ENCODE data around the gene UMODL1. TPM values are rescaled to one million over a fixed set of nuclear protein-coding genes. Genes with fewer than 3 reads are reported as not detected.

UMODL1 gene
- total and polyA plus RNA-seq, 2 of the 13 experiments (the other 11 are each of a cell fraction or from before 2014, with no cell fraction given), result not detected

GRCh38 chr21:42086969-42087368 is 15.9 kb downstream of the UMODL1 start (continued):
- TF ChIP-seq FUBP1 (CRISPR knock-in tag; IDR thresholded peaks at IDR 0.05; ENCODE audit: borderline replicate concordance), result no peak

- 77% methylated on average over 11 of the region's 14 CpGs for WGBS (ENCODE audit: low lambda C conversion rate)
- no TSS peak for BruUV-seq (replicated peaks)
- no peak for TF ChIP-seq SNAPC4 (CRISPR knock-in tag; IDR thresholded peaks at IDR 0.05)
- TF ChIP-seq ZNF362 (CRISPR knock-in tag; IDR thresholded peaks at IDR 0.05; ENCODE audit: borderline replicate concordance), result no peak
- no peak for TF ChIP-seq GTF2F1 (IDR thresholded peaks at IDR 0.05; ENCODE audit: low read length)
- no peak for TF ChIP-seq ZNF766 (CRISPR knock-in tag; IDR thresholded peaks at IDR 0.05; ENCODE audit: borderline replicate concordance)
- TF ChIP-seq GPBP1L1 (CRISPR knock-in tag; IDR thresholded peaks at IDR 0.05), result no peak
- no peak for TF ChIP-seq MYNN (CRISPR knock-in tag; IDR thresholded peaks at IDR 0.05; ENCODE audit: low read depth)
- TF ChIP-seq ZNF12 (CRISPR knock-in tag; IDR thresholded peaks at IDR 0.05), result no peak
- TF ChIP-seq CREB3 (CRISPR knock-in tag; IDR thresholded peaks at IDR 0.05), result no peak
- TF ChIP-seq ZNF431 (CRISPR knock-in tag; IDR thresholded peaks at IDR 0.05; ENCODE audit: borderline replicate concordance, low read depth), result no peak
- no peak for TF ChIP-seq ZKSCAN8 (CRISPR knock-in tag; IDR thresholded peaks at IDR 0.05; ENCODE audit: borderline replicate concordance)
- ChIA-PET CTCF (ENCODE audit: low intra/inter-chr PET ratio, low total read pairs) (no interaction called here), POLR2A (no interaction called here)
- Histone ChIP-seq H3K36me3 (replicated peaks in 1 of 2; ENCODE audit: control insufficient read depth in 1 of 2, insufficient read depth in 2 of 2, low read length in 2 of 2) (no peaks in the 10 kb centered on the region), H4K20me1 (ENCODE audit: insufficient read depth, low read length) (no peaks in the 10 kb centered on the region), H3K27me3 (ENCODE audit: control insufficient read depth in 1 of 2, insufficient read depth in 2 of 2, low read length in 2 of 2) (peaks cover 2 to 24% of the 10 kb centered on the region in 2 experiments; a peak in 3 of 5 replicates), H3K79me2 (ENCODE audit: insufficient read depth, low read length) (no peaks in the 10 kb centered on the region), H3K9ac (ENCODE audit: insufficient read depth, low read depth, low read length) (no peak overlapping the region), H3K4me1 (ENCODE audit: insufficient read depth, low read length) (peaks cover 7% of the 10 kb centered on the region), H3K4me2 (ENCODE audit: low read depth, low read length) (no peak overlapping the region), H3K27ac (ENCODE audit: extremely low read length, insufficient read depth, low read length) (no peak overlapping the region), H2AFZ (ENCODE audit: low read length) (no peak overlapping the region), H3K9me3 (ENCODE audit: low read length) (no peaks in the 10 kb centered on the region), H3K4me3 (replicated peaks in 1 of 3; ENCODE audit: insufficient read depth in 1 of 3, low read depth in 2 of 3, low read length in 3 of 3) (no peak overlapping the region)
- in situ Hi-C loops (cut with HindIII; ENCODE audit: extremely low pct_ligation_motif_present, low pct_unique_long_range_greater_than_20kb) (no loop called here), intact Hi-C loops (cut with micrococcal nuclease; ENCODE audit: unreplicated experiment) (no loop called here)
- ATAC-seq (no peak), DNase-seq (ENCODE audit: low spot score) (no peak), FAIRE-seq (no peak)
These were observed 17.0 kb downstream of the UMODL1 start for GRCh38 chr21:42088148-42088547.
